GM23338 (cell line): ENCODE results near the gene GPD1L. TPM values are rescaled to one million over a fixed set of nuclear protein-coding genes. Genes with fewer than 3 reads are reported as not detected.

Experiments
- ATAC-seq: fragments of 200-7000 bp; cut with Tn5 transposase; 3 replicates; pipeline ENCODE4 v1.9.1; 2020
- DNase-seq: peaks from one replicate; pipeline ENCODE4 v3.0.0-alpha.2; 2015; ENCODE audit warnings: low spot score
- H2AFZ ChIP-seq: fragments of 200-600 bp; sonication (generic); 2 replicates; pipeline ENCODE4 v1.8.0; 2016; ENCODE audit warnings: antibody characterized with exemption, mild to moderate bottlenecking, moderate library complexity
- H3F3A ChIP-seq: fragments of 200-600 bp; sonication (generic); replicated peaks from 2 replicates; pipeline ENCODE4 v1.8.0; 2017; ENCODE audit warnings: antibody characterized with exemption, mixed run types, low read depth
- H3K27ac ChIP-seq: fragments of 200-600 bp; sonication (generic); 2 replicates; pipeline ENCODE4 v1.6.1; 2016; ENCODE audit warnings: low read depth
- H3K27me3 ChIP-seq: fragments of 200-600 bp; sonication (generic); 2 replicates; pipeline ENCODE4 v1.8.0; 2016; ENCODE audit warnings: mild to moderate bottlenecking, mixed run types, moderate library complexity; ENCODE audit not compliant: insufficient read depth
- H3K36me3 ChIP-seq: fragments of 200-600 bp; sonication (generic); 2 replicates; pipeline ENCODE4 v1.8.0; 2016; ENCODE audit warnings: mild to moderate bottlenecking; ENCODE audit not compliant: insufficient read depth
- H3K4me1 ChIP-seq: fragments of 200-600 bp; sonication (generic); 2 replicates; pipeline ENCODE4 v1.8.0; 2016; ENCODE audit warnings: mild to moderate bottlenecking, moderate library complexity; ENCODE audit not compliant: insufficient read depth
- H3K4me2 ChIP-seq: fragments of 200-600 bp; sonication (generic); 2 replicates; pipeline ENCODE4 v1.7.1; 2017; ENCODE audit warnings: mixed run types
- H3K4me3 ChIP-seq: fragments of 200-600 bp; sonication (generic); 2 replicates; pipeline ENCODE4 v1.6.1; 2016; ENCODE audit warnings: mixed run types
- H3K79me2 ChIP-seq: fragments of 200-600 bp; sonication (generic); replicated peaks from 2 replicates; pipeline ENCODE4 v1.8.0; 2017; ENCODE audit warnings: mild to moderate bottlenecking; ENCODE audit not compliant: insufficient read depth
- H3K9me2 ChIP-seq: fragments of 200-600 bp; sonication (generic); 2 replicates; pipeline ENCODE4 v1.8.0; 2017; ENCODE audit not compliant: insufficient read depth
- H4K20me1 ChIP-seq: fragments of 200-600 bp; sonication (generic); replicated peaks from 2 replicates; pipeline ENCODE4 v1.8.0; 2017; ENCODE audit warnings: mild to moderate bottlenecking; ENCODE audit not compliant: insufficient read depth
- H3K27ac Mint-ChIP-seq: 2 replicates; pipeline ENCODE4 v1.8.0; 2020; ENCODE audit warnings: inconsistent platforms, mild to moderate bottlenecking, moderate library complexity, mixed read lengths
- H3K27me3 Mint-ChIP-seq: 3 replicates; pipeline ENCODE4 v1.8.0; 2022; ENCODE audit warnings: low read depth, mild to moderate bottlenecking, moderate library complexity, mixed read lengths, inconsistent platforms; ENCODE audit not compliant: insufficient read depth, poor library complexity
- H3K36me3 Mint-ChIP-seq: 3 replicates; pipeline ENCODE4 v1.8.0; 2021; ENCODE audit warnings: low read depth, mild to moderate bottlenecking, inconsistent platforms, moderate library complexity, mixed read lengths
- H3K4me1 Mint-ChIP-seq: 3 replicates; pipeline ENCODE4 v1.8.0; 2020; ENCODE audit warnings: mild to moderate bottlenecking, inconsistent platforms, mixed read lengths
- H3K4me3 Mint-ChIP-seq: 3 replicates; pipeline ENCODE4 v1.8.0; 2021; ENCODE audit warnings: moderate library complexity, mild to moderate bottlenecking, inconsistent platforms, mixed read lengths
- H3K9me3 Mint-ChIP-seq: 3 replicates; pipeline ENCODE4 v1.8.0; 2020; ENCODE audit warnings: moderate library complexity, mild to moderate bottlenecking, inconsistent platforms, mixed read lengths
- CREB1 ChIP-seq: fragments of 250-450 bp; sonication (Bioruptor Pico); IDR thresholded peaks from 2 replicates; pipeline ENCODE4 v1.5.0; 2020; ENCODE audit warnings: low read depth, mild to moderate bottlenecking, moderate library complexity
- CTCF ChIP-seq, 2 experiments: fragments of 200-600 bp in 1 of 2; sonication (generic) in 1 of 2; conservative IDR thresholded peaks; 2 replicates each; pipeline versions ENCODE4 v1.5.1 to v1.6.1; 2016 to 2017; ENCODE audit warnings: antibody characterized with exemption in 2 of 2, low read depth in 2 of 2, mild to moderate bottlenecking in 2 of 2, moderate library complexity in 1 of 2
- ETS1 ChIP-seq: IDR thresholded peaks from 2 replicates; pipeline ENCODE4 v1.6.1; 2016; ENCODE audit warnings: antibody characterized with exemption
- EZH2 ChIP-seq: fragments of 200-600 bp; sonication (generic); IDR thresholded peaks from one replicate; pipeline ENCODE4 v1.8.0; 2017; ENCODE audit warnings: antibody characterized with exemption, mild to moderate bottlenecking, low read depth; ENCODE audit not compliant: unreplicated experiment
- EZH2phosphoT487 ChIP-seq: fragments of 200-600 bp; sonication (generic); IDR thresholded peaks from one replicate; pipeline ENCODE4 v1.8.1; 2018; ENCODE audit warnings: antibody characterized with exemption; ENCODE audit not compliant: unreplicated experiment
- JUNB ChIP-seq: IDR thresholded peaks from one replicate; pipeline ENCODE4 v1.6.1; 2016; ENCODE audit warnings: antibody characterized with exemption; ENCODE audit not compliant: unreplicated experiment
- NANOG ChIP-seq: IDR thresholded peaks from 2 replicates; pipeline ENCODE4 v1.6.1; 2016; ENCODE audit warnings: antibody characterized with exemption, borderline replicate concordance
- POLR2AphosphoS5 ChIP-seq: IDR thresholded peaks from 2 replicates; pipeline ENCODE4 v1.6.1; 2016; ENCODE audit warnings: antibody characterized with exemption, low read depth
- STAT1 ChIP-seq: IDR thresholded peaks from one replicate; pipeline ENCODE4 v1.6.1; 2016; ENCODE audit warnings: antibody characterized with exemption; ENCODE audit not compliant: unreplicated experiment
- ZNF114 ChIP-seq: fragments of 250-450 bp; sonication (Bioruptor Pico); IDR thresholded peaks from 2 replicates; pipeline ENCODE4 v1.5.0; 2020; ENCODE audit warnings: mild to moderate bottlenecking, moderate library complexity
- ZNF331 ChIP-seq: fragments of 250-450 bp; sonication (Bioruptor Pico); IDR thresholded peaks from 2 replicates; pipeline ENCODE4 v1.5.0; 2020; ENCODE audit warnings: low read depth, mild to moderate bottlenecking, moderate library complexity
- polyA plus RNA-seq: library from polyadenylated mRNA; unstranded; fragments of >200 nt; fragmentation: Nextera tagmentation; extraction: Ambion mirVana; gene quantifications from 2 replicates; pipeline ENCODE4 v1.2.1, GENCODE V29; 2016
- total RNA-seq: library from RNA; depleted of rRNA; stranded (reverse); fragments of >200 nt; shearing (Covaris generic); gene quantifications from 2 replicates; pipeline ENCODE4 v1.2.3, GENCODE V29; 2014
- TF ChIP-seq, protein P1 (sequence below): IDR thresholded peaks from one replicate; pipeline ENCODE4 v1.6.1; 2018; ENCODE audit warnings: antibody characterized with exemption; ENCODE audit not compliant: unreplicated experiment
- TF ChIP-seq, protein P2 (sequence below): fragments of 250-450 bp; sonication (Bioruptor Pico); IDR thresholded peaks from 2 replicates; pipeline ENCODE4 v1.5.0; 2020; ENCODE audit warnings: mild to moderate bottlenecking, moderate library complexity

The GPD1L gene
- total and polyA plus RNA-seq, 2 experiments from 2014 or later, result 2.0 to 6.4 TPM

GRCh38 chr3:32195995-32196540 lies 89.6 kb downstream of the GPD1L start (continued):
- TF ChIP-seq JUNB, result no peak

DNA sequence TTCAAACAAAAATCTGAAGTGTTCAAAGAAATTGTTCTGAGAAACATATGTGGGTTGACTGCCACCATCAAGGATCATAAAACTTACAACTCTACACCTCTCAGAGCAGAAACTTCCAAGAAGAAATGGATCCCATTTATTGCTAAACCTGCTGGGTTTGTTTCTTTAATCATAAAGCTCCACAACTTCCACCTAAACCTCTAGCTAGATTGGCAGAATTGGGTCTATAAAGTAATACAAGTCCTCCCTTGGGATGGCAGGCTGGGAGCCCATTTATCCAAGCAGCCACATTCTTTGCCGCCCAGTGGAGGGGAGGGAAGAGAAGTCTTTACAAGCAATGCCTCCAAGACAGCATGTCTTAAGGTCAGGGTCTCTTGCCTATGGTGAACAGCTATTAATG lies 91.6 kb downstream of the GPD1L start:
- Mint-ChIP-seq H3K4me3 (no peak overlapping the region), H3K4me1 (no peaks in the 10 kb centered on the region; the same call in 2 of the 3 replicates), H3K27me3 (no peaks in the 10 kb centered on the region), H3K36me3 (no peaks in the 10 kb centered on the region), H3K27ac (no peak overlapping the region), H3K9me3 (no peaks in the 10 kb centered on the region)
- Histone ChIP-seq H3K27ac (no peak overlapping the region), H3K79me2 (no peaks in the 10 kb centered on the region), H3K9me2 (no peaks in the 10 kb centered on the region; the same call in 1 of the 2 replicates), H2AFZ (no peak overlapping the region), H3K4me2 (no peak overlapping the region), H3K36me3 (no peaks in the 10 kb centered on the region), H3K4me1 (no peaks in the 10 kb centered on the region), H4K20me1 (no peaks in the 10 kb centered on the region), H3K4me3 (no peak overlapping the region), H3K27me3 (no peaks in the 10 kb centered on the region), H3F3A (no peaks in the 10 kb centered on the region)
- DNase-seq (no peak), ATAC-seq (no peak)
- no peak for TF ChIP-seq ZNF331 (CRISPR knock-in tag)
- no peak for TF ChIP-seq EZH2phosphoT487
- TF ChIP-seq CTCF (conservative IDR thresholded peaks at IDR 0.05; ENCODE audit: low read depth in 2 of 2), result no peak
- no peak for TF ChIP-seq JUNB
- TF ChIP-seq CREB1, result no peak
- no peak for TF ChIP-seq STAT1
- TF ChIP-seq, protein P1, sequence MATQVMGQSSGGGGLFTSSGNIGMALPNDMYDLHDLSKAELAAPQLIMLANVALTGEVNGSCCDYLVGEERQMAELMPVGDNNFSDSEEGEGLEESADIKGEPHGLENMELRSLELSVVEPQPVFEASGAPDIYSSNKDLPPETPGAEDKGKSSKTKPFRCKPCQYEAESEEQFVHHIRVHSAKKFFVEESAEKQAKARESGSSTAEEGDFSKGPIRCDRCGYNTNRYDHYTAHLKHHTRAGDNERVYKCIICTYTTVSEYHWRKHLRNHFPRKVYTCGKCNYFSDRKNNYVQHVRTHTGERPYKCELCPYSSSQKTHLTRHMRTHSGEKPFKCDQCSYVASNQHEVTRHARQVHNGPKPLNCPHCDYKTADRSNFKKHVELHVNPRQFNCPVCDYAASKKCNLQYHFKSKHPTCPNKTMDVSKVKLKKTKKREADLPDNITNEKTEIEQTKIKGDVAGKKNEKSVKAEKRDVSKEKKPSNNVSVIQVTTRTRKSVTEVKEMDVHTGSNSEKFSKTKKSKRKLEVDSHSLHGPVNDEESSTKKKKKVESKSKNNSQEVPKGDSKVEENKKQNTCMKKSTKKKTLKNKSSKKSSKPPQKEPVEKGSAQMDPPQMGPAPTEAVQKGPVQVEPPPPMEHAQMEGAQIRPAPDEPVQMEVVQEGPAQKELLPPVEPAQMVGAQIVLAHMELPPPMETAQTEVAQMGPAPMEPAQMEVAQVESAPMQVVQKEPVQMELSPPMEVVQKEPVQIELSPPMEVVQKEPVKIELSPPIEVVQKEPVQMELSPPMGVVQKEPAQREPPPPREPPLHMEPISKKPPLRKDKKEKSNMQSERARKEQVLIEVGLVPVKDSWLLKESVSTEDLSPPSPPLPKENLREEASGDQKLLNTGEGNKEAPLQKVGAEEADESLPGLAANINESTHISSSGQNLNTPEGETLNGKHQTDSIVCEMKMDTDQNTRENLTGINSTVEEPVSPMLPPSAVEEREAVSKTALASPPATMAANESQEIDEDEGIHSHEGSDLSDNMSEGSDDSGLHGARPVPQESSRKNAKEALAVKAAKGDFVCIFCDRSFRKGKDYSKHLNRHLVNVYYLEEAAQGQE, result no peak
- TF ChIP-seq, protein P2, sequence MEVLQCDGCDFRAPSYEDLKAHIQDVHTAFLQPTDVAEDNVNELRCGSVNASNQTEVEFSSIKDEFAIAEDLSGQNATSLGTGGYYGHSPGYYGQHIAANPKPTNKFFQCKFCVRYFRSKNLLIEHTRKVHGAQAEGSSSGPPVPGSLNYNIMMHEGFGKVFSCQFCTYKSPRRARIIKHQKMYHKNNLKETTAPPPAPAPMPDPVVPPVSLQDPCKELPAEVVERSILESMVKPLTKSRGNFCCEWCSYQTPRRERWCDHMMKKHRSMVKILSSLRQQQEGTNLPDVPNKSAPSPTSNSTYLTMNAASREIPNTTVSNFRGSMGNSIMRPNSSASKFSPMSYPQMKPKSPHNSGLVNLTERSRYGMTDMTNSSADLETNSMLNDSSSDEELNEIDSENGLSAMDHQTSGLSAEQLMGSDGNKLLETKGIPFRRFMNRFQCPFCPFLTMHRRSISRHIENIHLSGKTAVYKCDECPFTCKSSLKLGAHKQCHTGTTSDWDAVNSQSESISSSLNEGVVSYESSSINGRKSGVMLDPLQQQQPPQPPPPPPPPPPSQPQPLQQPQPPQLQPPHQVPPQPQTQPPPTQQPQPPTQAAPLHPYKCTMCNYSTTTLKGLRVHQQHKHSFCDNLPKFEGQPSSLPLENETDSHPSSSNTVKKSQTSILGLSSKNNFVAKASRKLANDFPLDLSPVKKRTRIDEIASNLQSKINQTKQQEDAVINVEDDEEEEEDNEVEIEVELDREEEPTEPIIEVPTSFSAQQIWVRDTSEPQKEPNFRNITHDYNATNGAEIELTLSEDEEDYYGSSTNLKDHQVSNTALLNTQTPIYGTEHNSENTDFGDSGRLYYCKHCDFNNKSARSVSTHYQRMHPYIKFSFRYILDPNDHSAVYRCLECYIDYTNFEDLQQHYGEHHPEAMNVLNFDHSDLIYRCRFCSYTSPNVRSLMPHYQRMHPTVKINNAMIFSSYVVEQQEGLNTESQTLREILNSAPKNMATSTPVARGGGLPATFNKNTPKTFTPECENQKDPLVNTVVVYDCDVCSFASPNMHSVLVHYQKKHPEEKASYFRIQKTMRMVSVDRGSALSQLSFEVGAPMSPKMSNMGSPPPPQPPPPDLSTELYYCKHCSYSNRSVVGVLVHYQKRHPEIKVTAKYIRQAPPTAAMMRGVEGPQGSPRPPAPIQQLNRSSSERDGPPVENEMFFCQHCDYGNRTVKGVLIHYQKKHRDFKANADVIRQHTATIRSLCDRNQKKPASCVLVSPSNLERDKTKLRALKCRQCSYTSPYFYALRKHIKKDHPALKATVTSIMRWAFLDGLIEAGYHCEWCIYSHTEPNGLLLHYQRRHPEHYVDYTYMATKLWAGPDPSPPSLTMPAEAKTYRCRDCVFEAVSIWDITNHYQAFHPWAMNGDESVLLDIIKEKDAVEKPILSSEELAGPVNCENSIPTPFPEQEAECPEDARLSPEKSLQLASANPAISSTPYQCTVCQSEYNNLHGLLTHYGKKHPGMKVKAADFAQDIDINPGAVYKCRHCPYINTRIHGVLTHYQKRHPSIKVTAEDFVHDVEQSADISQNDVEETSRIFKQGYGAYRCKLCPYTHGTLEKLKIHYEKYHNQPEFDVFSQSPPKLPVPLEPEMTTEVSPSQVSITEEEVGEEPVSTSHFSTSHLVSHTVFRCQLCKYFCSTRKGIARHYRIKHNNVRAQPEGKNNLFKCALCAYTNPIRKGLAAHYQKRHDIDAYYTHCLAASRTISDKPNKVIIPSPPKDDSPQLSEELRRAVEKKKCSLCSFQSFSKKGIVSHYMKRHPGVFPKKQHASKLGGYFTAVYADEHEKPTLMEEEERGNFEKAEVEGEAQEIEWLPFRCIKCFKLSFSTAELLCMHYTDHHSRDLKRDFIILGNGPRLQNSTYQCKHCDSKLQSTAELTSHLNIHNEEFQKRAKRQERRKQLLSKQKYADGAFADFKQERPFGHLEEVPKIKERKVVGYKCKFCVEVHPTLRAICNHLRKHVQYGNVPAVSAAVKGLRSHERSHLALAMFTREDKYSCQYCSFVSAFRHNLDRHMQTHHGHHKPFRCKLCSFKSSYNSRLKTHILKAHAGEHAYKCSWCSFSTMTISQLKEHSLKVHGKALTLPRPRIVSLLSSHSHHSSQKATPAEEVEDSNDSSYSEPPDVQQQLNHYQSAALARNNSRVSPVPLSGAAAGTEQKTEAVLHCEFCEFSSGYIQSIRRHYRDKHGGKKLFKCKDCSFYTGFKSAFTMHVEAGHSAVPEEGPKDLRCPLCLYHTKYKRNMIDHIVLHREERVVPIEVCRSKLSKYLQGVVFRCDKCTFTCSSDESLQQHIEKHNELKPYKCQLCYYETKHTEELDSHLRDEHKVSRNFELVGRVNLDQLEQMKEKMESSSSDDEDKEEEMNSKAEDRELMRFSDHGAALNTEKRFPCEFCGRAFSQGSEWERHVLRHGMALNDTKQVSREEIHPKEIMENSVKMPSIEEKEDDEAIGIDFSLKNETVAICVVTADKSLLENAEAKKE (CRISPR knock-in tag), result no peak
- TF ChIP-seq POLR2AphosphoS5, result no peak
- TF ChIP-seq EZH2, result no peak
- no peak for TF ChIP-seq ZNF114 (CRISPR knock-in tag)
- TF ChIP-seq ETS1, result no peak
- no peak for TF ChIP-seq NANOG
